Body of pancreas (tissue), 4 donors: ENCODE results near the gene ANKRD55. TPM values are rescaled to one million over a fixed set of nuclear protein-coding genes. Genes with fewer than 3 reads are reported as not detected.

Experiments
- ATAC-seq: fragments of 150-250 bp; one replicate; pipeline ENCODE4 v1.9.1; 2016
- DNase-seq, 4 donors: peaks; one replicate each; pipeline ENCODE4 v3.0.0-alpha.2; 2019
- H3K27ac ChIP-seq, 4 donors: fragments of 200-600 bp; sonication (generic); 1 replicate in 3 of 4; 2 replicates in 1 of 4; pipeline versions ENCODE4 v1.5.1 to v1.6.1; 2016 to 2019; ENCODE audit warnings: mild to moderate bottlenecking in 1 of 4, mixed read lengths in 1 of 4, moderate library complexity in 1 of 4
- H3K27me3 ChIP-seq, 2 donors: fragments of 200-600 bp; sonication (generic); one replicate each; pipeline ENCODE4 v1.6.0; 2016; ENCODE audit warnings: mild to moderate bottlenecking in 1 of 2
- H3K36me3 ChIP-seq, 2 donors: fragments of 200-600 bp; sonication (generic); replicated peaks in 1 of 2; 2 replicates each; pipeline ENCODE4 v1.5.1; 2016; ENCODE audit warnings: low read depth in 2 of 2; ENCODE audit not compliant: insufficient read depth in 1 of 2
- H3K4me1 ChIP-seq: fragments of 200-600 bp; sonication (generic); one replicate; pipeline ENCODE4 v1.6.0; 2016
- H3K4me3 ChIP-seq, 2 donors: fragments of 200-600 bp; sonication (generic); 1 replicate in 1 of 2; 2 replicates in 1 of 2; pipeline ENCODE4 v1.5.1; 2016 to 2019
- H3K9me3 ChIP-seq, 3 donors: fragments of 200-600 bp; sonication (generic); 1 replicate in 2 of 3; 2 replicates in 1 of 3; pipeline ENCODE4 v1.5.1; 2016
- CTCF ChIP-seq, 7 experiments: fragments of 450-650 bp in 4 of 7; fragments of 200-600 bp in 3 of 7; sonication (generic) in 3 of 7; IDR thresholded peaks; one replicate each; pipeline ENCODE4 v1.5.1; 2016 to 2019; ENCODE audit warnings: antibody characterized with exemption in 7 of 7
- POLR2A ChIP-seq, 3 donors: fragments of 450-650 bp; IDR thresholded peaks; one replicate each; pipeline ENCODE4 v1.6.1; 2016; ENCODE audit warnings: antibody characterized with exemption in 3 of 3, mild to moderate bottlenecking in 2 of 3
- WGBS, 2 donors: methylation state at CpG; one replicate each; pipeline ENCODE4 v1.1.5; 2017; 5-methylcytosine and 5-hydroxymethylcytosine counted together
- intact Hi-C: fragments of 100-400 bp; cut with DNase I; formaldehyde crosslinking; loops from one replicate; pipeline ENCODE4 v1.15.1; 2023
- total RNA-seq, 2 donors: library from RNA; depleted of rRNA; stranded (reverse); fragments of >200 nt; gene quantifications; one replicate each; pipeline ENCODE4 v1.1.0, GENCODE V29; 2016

ANKRD55 gene
- total RNA-seq, 2 donors from 2014 or later: not detected

- Histone ChIP-seq H3K27ac (peak overlapping the region in 3 of 4 donors; percentile 70 to 79 (median 73)), H3K4me3 (no peak overlapping the region), H3K9me3 (no peaks in the 10 kb centered on the region), H3K36me3 (no peaks in the 10 kb centered on the region), H3K27me3 (no peaks in the 10 kb centered on the region), H3K4me1 (peaks cover 27% of the 10 kb centered on the region)
- ATAC-seq: no peak
- 88 to 92% methylated on average over 2 of the region's 2 CpGs for WGBS, 2 donors
- DNase-seq: no peak
- intact Hi-C loops: no loop called here
- TF ChIP-seq POLR2A (IDR thresholded peaks at IDR 0.05) (no peak), CTCF (IDR thresholded peaks at IDR 0.05) (no peak)
Measured at GRCh38 chr5:56056875-56057274, 176.3 kb downstream of the ANKRD55 start.

GRCh38 chr5:56055859-56056258 is 177.3 kb downstream of the ANKRD55 start:
- intact Hi-C loops: no loop called here
- Histone ChIP-seq H3K9me3 (no peaks in the 10 kb centered on the region), H3K4me3 (no peak overlapping the region), H3K36me3 (no peaks in the 10 kb centered on the region), H3K27me3 (no peaks in the 10 kb centered on the region), H3K27ac (no peak overlapping the region), H3K4me1 (peaks cover 32% of the 10 kb centered on the region)
- WGBS, 2 donors: 66 to 67% methylated on average over 3 of the region's 3 CpGs
- no peak for DNase-seq
- ATAC-seq: no peak
- TF ChIP-seq POLR2A (IDR thresholded peaks at IDR 0.05) (no peak), CTCF (IDR thresholded peaks at IDR 0.05) (no peak)

GRCh38 chr5:56055287-56055686 is 177.8 kb downstream of the ANKRD55 start:
- Histone ChIP-seq H3K36me3 (no peaks in the 10 kb centered on the region), H3K4me1 (peaks cover 38% of the 10 kb centered on the region), H3K27me3 (no peaks in the 10 kb centered on the region), H3K27ac (no peak overlapping the region), H3K9me3 (no peaks in the 10 kb centered on the region), H3K4me3 (no peak overlapping the region)
- TF ChIP-seq CTCF (IDR thresholded peaks at IDR 0.05) (no peak), POLR2A (IDR thresholded peaks at IDR 0.05) (no peak)
- WGBS, 2 donors: 91 to 93% methylated on average over 1 of the region's 1 CpG
- DNase-seq (no peak), ATAC-seq (no peak)
- intact Hi-C loops: no loop called here

GRCh38 chr5:56054666-56055065 is 178.5 kb downstream of the ANKRD55 start:
- no peaks in the 10 kb centered on the region for H3K36me3 ChIP-seq
- WGBS, 2 donors: 85 to 97% methylated on average over 2 of the region's 2 CpGs
- ATAC-seq (no peak), DNase-seq (no peak)
- H3K27me3 ChIP-seq: no peaks in the 10 kb centered on the region
- H3K4me1 ChIP-seq: peaks cover 42% of the 10 kb centered on the region
- H3K27ac ChIP-seq: no peak overlapping the region
- no peak overlapping the region for H3K4me3 ChIP-seq
- intact Hi-C loops: no loop called here
- H3K9me3 ChIP-seq: no peaks in the 10 kb centered on the region
- TF ChIP-seq CTCF (IDR thresholded peaks at IDR 0.05) (no peak), POLR2A (IDR thresholded peaks at IDR 0.05) (no peak)

GRCh38 chr5:56053363-56053762 is 179.8 kb downstream of the ANKRD55 start:
- Histone ChIP-seq H3K4me1 (peaks cover 29% of the 10 kb centered on the region), H3K36me3 (no peaks in the 10 kb centered on the region), H3K27me3 (no peaks in the 10 kb centered on the region), H3K27ac (no peak overlapping the region), H3K4me3 (no peak overlapping the region), H3K9me3 (no peaks in the 10 kb centered on the region)
- DNase-seq (no peak), ATAC-seq (no peak)
- no peak for TF ChIP-seq CTCF (IDR thresholded peaks at IDR 0.05)
- no peak for TF ChIP-seq POLR2A (IDR thresholded peaks at IDR 0.05)
- 94 to 100% methylated on average over 3 to 4 of the region's 4 CpGs for WGBS, 2 donors
- intact Hi-C loops: no loop called here
